ENCODE results near the gene DLL4.

GRCh38 chr15:40952301-40952900, 23.3 kb downstream of the DLL4 start:
- TF ChIP-seq CTCF (IDR thresholded peaks at IDR 0.05) (no peak), EP300 (IDR thresholded peaks at IDR 0.05) (no peak), POLR2A (IDR thresholded peaks at IDR 0.05) (no peak)
